ENCODE measurements around the gene PRKN.

PRKN gene

GRCh38 chr6:162751211-162751859 is 23.8 kb upstream of the PRKN start:
- Histone ChIP-seq H3K9me3 (ENCODE audit: insufficient read depth, low read length, severe bottlenecking) (no peaks in the 10 kb centered on the region), H3K4me2 (ENCODE audit: insufficient read depth, low read length) (no peak overlapping the region), H2AFZ (ENCODE audit: low read depth, low read length) (no peak overlapping the region), H3K27ac (ENCODE audit: low read length) (no peak overlapping the region), H3K36me3 (ENCODE audit: insufficient read depth, low read length) (no peaks in the 10 kb centered on the region), H3K4me3 (ENCODE audit: low read depth in 1 of 2, low read length in 2 of 2) (no peak overlapping the region), H3K9ac (ENCODE audit: low read depth, low read length) (no peak overlapping the region), H3K4me1 (ENCODE audit: insufficient read depth, low read length) (no peaks in the 10 kb centered on the region), H3K79me2 (ENCODE audit: insufficient read depth, low read length) (no peaks in the 10 kb centered on the region), H4K20me1 (ENCODE audit: insufficient read depth, low read length) (no peaks in the 10 kb centered on the region), H3K27me3 (ENCODE audit: insufficient read depth, low read length, poor library complexity) (no peaks in the 10 kb centered on the region)
- ATAC-seq (ENCODE audit: insufficient read depth, low read depth) (no peak), DNase-seq (no peak)
- TF ChIP-seq EZH2 (IDR thresholded peaks at IDR 0.05; ENCODE audit: borderline replicate concordance, low read depth, low read length, severe bottlenecking) (no peak), CTCF (IDR thresholded peaks at IDR 0.05; ENCODE audit: borderline replicate concordance, extremely low read depth, low read length, poor library complexity, severe bottlenecking) (no peak)

GRCh38 chr6:162750776-162751175 is 23.2 kb upstream of the PRKN start:
- H3K4me2 ChIP-seq (ENCODE audit: insufficient read depth, low read length) = no peak overlapping the region
- H3K79me2 ChIP-seq (ENCODE audit: insufficient read depth, low read length) = no peaks in the 10 kb centered on the region
- H3K9me3 ChIP-seq (ENCODE audit: insufficient read depth, low read length, severe bottlenecking) = no peaks in the 10 kb centered on the region
- no peak overlapping the region for H3K4me3 ChIP-seq (ENCODE audit: low read depth in 1 of 2, low read length in 2 of 2)
- no peak overlapping the region for H3K27ac ChIP-seq (ENCODE audit: low read length)
- no peaks in the 10 kb centered on the region for H3K36me3 ChIP-seq (ENCODE audit: insufficient read depth, low read length)
- no peaks in the 10 kb centered on the region for H3K4me1 ChIP-seq (ENCODE audit: insufficient read depth, low read length)
- DNase-seq = no peak
- TF ChIP-seq EZH2 (IDR thresholded peaks at IDR 0.05; ENCODE audit: borderline replicate concordance, low read depth, low read length, severe bottlenecking) = no peak
- no peak for ATAC-seq (ENCODE audit: insufficient read depth, low read depth)
- no peak overlapping the region for H2AFZ ChIP-seq (ENCODE audit: low read depth, low read length)
- no peak overlapping the region for H3K9ac ChIP-seq (ENCODE audit: low read depth, low read length)
- no peaks in the 10 kb centered on the region for H4K20me1 ChIP-seq (ENCODE audit: insufficient read depth, low read length)
- H3K27me3 ChIP-seq (ENCODE audit: insufficient read depth, low read length, poor library complexity) = no peaks in the 10 kb centered on the region

GRCh38 chr6:162736961-162737360 is 9.4 kb upstream of the PRKN start:
- H3K4me3 ChIP-seq (ENCODE audit: low read depth in 1 of 2, low read length in 2 of 2) = no peak overlapping the region
- no peak for ATAC-seq (ENCODE audit: insufficient read depth, low read depth)
- no peak for TF ChIP-seq CTCF (IDR thresholded peaks at IDR 0.05; ENCODE audit: borderline replicate concordance, extremely low read depth, low read length, poor library complexity, severe bottlenecking)
- no peak for TF ChIP-seq EZH2 (IDR thresholded peaks at IDR 0.05; ENCODE audit: borderline replicate concordance, low read depth, low read length, severe bottlenecking)

GRCh38 chr6:162733489-162733888 is 5.9 kb upstream of the PRKN start:
- TF ChIP-seq EZH2 (IDR thresholded peaks at IDR 0.05; ENCODE audit: borderline replicate concordance, low read depth, low read length, severe bottlenecking) (no peak), CTCF (IDR thresholded peaks at IDR 0.05; ENCODE audit: borderline replicate concordance, extremely low read depth, low read length, poor library complexity, severe bottlenecking) (no peak)
- Histone ChIP-seq H3K4me3 (ENCODE audit: low read depth in 1 of 2, low read length in 2 of 2) (no peak overlapping the region), H3K79me2 (ENCODE audit: insufficient read depth, low read length) (no peaks in the 10 kb centered on the region), H3K9ac (ENCODE audit: low read depth, low read length) (no peak overlapping the region), H2AFZ (ENCODE audit: low read depth, low read length) (no peak overlapping the region), H3K4me1 (ENCODE audit: insufficient read depth, low read length) (no peaks in the 10 kb centered on the region), H3K4me2 (ENCODE audit: insufficient read depth, low read length) (no peak overlapping the region), H3K9me3 (ENCODE audit: insufficient read depth, low read length, severe bottlenecking) (no peaks in the 10 kb centered on the region), H3K27ac (ENCODE audit: low read length) (no peak overlapping the region), H4K20me1 (ENCODE audit: insufficient read depth, low read length) (no peaks in the 10 kb centered on the region), H3K36me3 (ENCODE audit: insufficient read depth, low read length) (no peaks in the 10 kb centered on the region), H3K27me3 (ENCODE audit: insufficient read depth, low read length, poor library complexity) (no peaks in the 10 kb centered on the region)
- DNase-seq (no peak), ATAC-seq (ENCODE audit: insufficient read depth, low read depth) (no peak)

More at GRCh38 chr6:162736961-162737360, 9.4 kb upstream of the PRKN start:
- Histone ChIP-seq H3K27me3 (ENCODE audit: insufficient read depth, low read length, poor library complexity) (no peaks in the 10 kb centered on the region), H3K27ac (ENCODE audit: low read length) (no peak overlapping the region), H2AFZ (ENCODE audit: low read depth, low read length) (no peak overlapping the region), H3K79me2 (ENCODE audit: insufficient read depth, low read length) (no peaks in the 10 kb centered on the region), H3K9me3 (ENCODE audit: insufficient read depth, low read length, severe bottlenecking) (no peaks in the 10 kb centered on the region), H4K20me1 (ENCODE audit: insufficient read depth, low read length) (no peaks in the 10 kb centered on the region), H3K4me1 (ENCODE audit: insufficient read depth, low read length) (no peaks in the 10 kb centered on the region), H3K36me3 (ENCODE audit: insufficient read depth, low read length) (no peaks in the 10 kb centered on the region), H3K4me2 (ENCODE audit: insufficient read depth, low read length) (no peak overlapping the region), H3K9ac (ENCODE audit: low read depth, low read length) (no peak overlapping the region)
- no peak for DNase-seq

All from DND-41 (cell line).